Keratinocyte (primary cell): Measurements from ENCODE around the gene ADAMTSL5. TPM values are rescaled to one million over a fixed set of nuclear protein-coding genes. Genes with fewer than 3 reads are reported as not detected.

ENCODE experiments used
- DNase-seq: peaks from one replicate; pipeline ENCODE4 v3.0.0-alpha.2; 2011; ENCODE audit warnings: low read depth, missing footprints, low spot score
- FAIRE-seq: peaks from 2 replicates; lab custom pipeline; 2011; peaks lifted over from hg19 to GRCh38; lab: Jason Lieb, UNC
- H2AFZ ChIP-seq: 2 replicates; pipeline ENCODE4 v1.6.0; 2012; ENCODE audit warnings: low read length, control low read depth, inconsistent platforms; ENCODE audit not compliant: control insufficient read depth
- H3K27ac ChIP-seq: 2 replicates; pipeline ENCODE4 v1.5.1; 2011; ENCODE audit warnings: low read length; ENCODE audit not compliant: control insufficient read depth, insufficient read depth
- H3K27me3 ChIP-seq: 3 replicates; pipeline ENCODE4 v1.6.0; 2011; ENCODE audit warnings: low read length; ENCODE audit not compliant: control insufficient read depth, insufficient read depth; ENCODE audit errors: extremely low read depth
- H3K36me3 ChIP-seq, 2 experiments: 2 replicates in 1 of 2; 3 replicates in 1 of 2; pipeline ENCODE4 v1.5.1; 2011; ENCODE audit warnings: low read length in 2 of 2, mild to moderate bottlenecking in 1 of 2; ENCODE audit not compliant: control insufficient read depth in 2 of 2, insufficient read depth in 2 of 2; ENCODE audit errors: extremely low read depth in 1 of 2
- H3K4me1 ChIP-seq: 3 replicates; pipeline ENCODE4 v1.5.1; 2011; ENCODE audit warnings: low read length; ENCODE audit not compliant: control insufficient read depth, insufficient read depth; ENCODE audit errors: extremely low read depth
- H3K4me2 ChIP-seq: 3 replicates; pipeline ENCODE4 v1.6.0; 2011; ENCODE audit warnings: low read depth, low read length; ENCODE audit not compliant: control insufficient read depth, insufficient read depth; ENCODE audit errors: extremely low read depth
- H3K4me3 ChIP-seq, 3 experiments: fragments of 200-600 bp in 1 of 3; sonication (generic) in 1 of 3; 2 replicates in 2 of 3; 3 replicates in 1 of 3; pipeline ENCODE4 v1.5.1; 2011 to 2016; ENCODE audit warnings: low read length in 3 of 3, mild to moderate bottlenecking in 3 of 3, control low read depth in 2 of 3, inconsistent platforms in 1 of 3, low read depth in 1 of 3, mixed read lengths in 1 of 3, mixed run types in 1 of 3, moderate library complexity in 1 of 3; ENCODE audit not compliant: control insufficient read depth in 2 of 3, insufficient read depth in 2 of 3; ENCODE audit errors: extremely low read depth in 1 of 3
- H3K79me2 ChIP-seq: 2 replicates; pipeline ENCODE4 v1.6.0; 2012; ENCODE audit warnings: low read length; ENCODE audit not compliant: control insufficient read depth, insufficient read depth
- H3K9ac ChIP-seq: 3 replicates; pipeline ENCODE4 v1.6.0; 2011; ENCODE audit warnings: low read length; ENCODE audit not compliant: control insufficient read depth, insufficient read depth; ENCODE audit errors: extremely low read depth
- H3K9me1 ChIP-seq: 3 replicates; pipeline ENCODE4 v1.6.0; 2011; ENCODE audit warnings: low read length; ENCODE audit not compliant: control insufficient read depth, insufficient read depth; ENCODE audit errors: extremely low read depth
- H3K9me3 ChIP-seq: 2 replicates; pipeline ENCODE4 v1.5.1; 2012; ENCODE audit warnings: low read depth, low read length; ENCODE audit not compliant: control insufficient read depth
- H4K20me1 ChIP-seq: 3 replicates; pipeline ENCODE4 v1.6.0; 2011; ENCODE audit warnings: low read length; ENCODE audit not compliant: control insufficient read depth, insufficient read depth; ENCODE audit errors: extremely low read depth
- EZH2 ChIP-seq: IDR thresholded peaks from one replicate; pipeline ENCODE4 v1.6.1; 2012; ENCODE audit warnings: inconsistent platforms, mild to moderate bottlenecking, low read length, moderate library complexity
- dilution Hi-C: fragments of 300-500 bp; cut with MboI; formaldehyde crosslinking; loops from one replicate; pipeline ENCODE4 v1.7.0; 2020; ENCODE audit warnings: low sequenced_read_pairs; ENCODE audit not compliant: extremely low pct_ligation_motif_present
- polyA plus RNA-seq, 5 experiments: library from polyadenylated mRNA; depleted of rRNA in 3 of 5; stranded (reverse) in 3 of 5; stranded (forward) in 1 of 5; unstranded in 1 of 5; fragments of >200 nt; gene quantifications; 1 replicate in 1 of 5; 2 replicates in 3 of 5; 3 replicates in 1 of 5; pipeline versions ENCODE4 v1.2.1 to v1.2.3, GENCODE V29; 2011 to 2012; ENCODE audit warnings: missing spikeins in 2 of 5, low read depth in 1 of 5, low replicate concordance in 1 of 5
- TF ChIP-seq, protein P1 (sequence below), 3 experiments: IDR thresholded peaks in 1 of 3; conservative IDR thresholded peaks in 1 of 3; optimal IDR thresholded peaks in 1 of 3; 2 replicates in 2 of 3; 3 replicates in 1 of 3; pipeline versions ENCODE3 to v1.5.1; 2011; ENCODE audit warnings: low read length in 3 of 3, mild to moderate bottlenecking in 3 of 3, moderate library complexity in 2 of 3, control low read depth in 1 of 3, inconsistent platforms in 1 of 3; ENCODE audit not compliant: insufficient read depth in 2 of 3; ENCODE audit errors: extremely low read depth in 1 of 3

The ADAMTSL5 gene
- polyA plus RNA-seq, 1 donor (not counting 4 experiments of a cell fraction or from before 2014, with no cell fraction given): 4.2 TPM

DNA sequence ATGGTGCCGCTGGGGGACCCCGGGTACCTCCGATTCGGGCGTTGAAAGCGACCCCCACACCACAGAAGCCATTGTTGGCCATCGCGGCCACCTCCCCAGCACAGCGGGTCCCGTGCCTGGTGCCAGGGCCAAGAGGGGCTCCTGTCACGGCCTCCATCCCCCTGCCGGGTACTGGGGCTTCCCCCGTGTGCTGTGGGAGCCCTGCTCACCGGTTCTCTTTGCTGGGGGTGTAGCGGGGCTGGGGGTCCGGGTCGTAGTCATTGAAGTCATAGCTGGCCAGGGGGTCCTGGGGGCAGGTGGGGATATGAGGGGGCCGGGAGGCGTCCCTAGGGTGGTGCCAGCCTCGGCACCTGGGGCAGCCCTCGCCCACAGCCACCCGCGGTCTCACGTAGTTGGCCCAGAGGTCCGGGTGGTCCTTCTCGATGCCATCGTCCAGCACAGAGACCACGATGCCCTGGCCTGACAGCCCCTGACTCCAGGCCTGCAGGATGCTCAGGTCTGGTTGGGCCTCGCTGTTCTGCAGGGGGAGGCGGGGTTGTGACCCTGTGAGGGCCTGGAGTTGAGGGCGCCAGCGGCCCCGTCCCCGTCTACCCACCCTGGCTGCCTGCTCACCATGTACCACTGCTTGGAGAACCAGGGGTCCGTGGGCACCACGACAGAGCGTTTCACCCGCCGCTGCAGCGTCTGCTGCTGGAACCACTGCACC is 25.1 kb downstream of the ADAMTSL5 start:
- H3K9me3 ChIP-seq: no peaks in the 10 kb centered on the region
- DNase-seq: no peak
- TF ChIP-seq, protein P1, sequence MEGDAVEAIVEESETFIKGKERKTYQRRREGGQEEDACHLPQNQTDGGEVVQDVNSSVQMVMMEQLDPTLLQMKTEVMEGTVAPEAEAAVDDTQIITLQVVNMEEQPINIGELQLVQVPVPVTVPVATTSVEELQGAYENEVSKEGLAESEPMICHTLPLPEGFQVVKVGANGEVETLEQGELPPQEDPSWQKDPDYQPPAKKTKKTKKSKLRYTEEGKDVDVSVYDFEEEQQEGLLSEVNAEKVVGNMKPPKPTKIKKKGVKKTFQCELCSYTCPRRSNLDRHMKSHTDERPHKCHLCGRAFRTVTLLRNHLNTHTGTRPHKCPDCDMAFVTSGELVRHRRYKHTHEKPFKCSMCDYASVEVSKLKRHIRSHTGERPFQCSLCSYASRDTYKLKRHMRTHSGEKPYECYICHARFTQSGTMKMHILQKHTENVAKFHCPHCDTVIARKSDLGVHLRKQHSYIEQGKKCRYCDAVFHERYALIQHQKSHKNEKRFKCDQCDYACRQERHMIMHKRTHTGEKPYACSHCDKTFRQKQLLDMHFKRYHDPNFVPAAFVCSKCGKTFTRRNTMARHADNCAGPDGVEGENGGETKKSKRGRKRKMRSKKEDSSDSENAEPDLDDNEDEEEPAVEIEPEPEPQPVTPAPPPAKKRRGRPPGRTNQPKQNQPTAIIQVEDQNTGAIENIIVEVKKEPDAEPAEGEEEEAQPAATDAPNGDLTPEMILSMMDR (optimal IDR thresholded peaks at IDR 0.05 in 1 of 3, IDR thresholded peaks at IDR 0.05 in 1 of 3, conservative IDR thresholded peaks at IDR 0.05 in 1 of 3; ENCODE audit: extremely low read depth in 1 of 3, insufficient read depth in 2 of 3, low read length in 3 of 3): no peak
- TF ChIP-seq EZH2: no peak
- no peak overlapping the region for H3K27ac ChIP-seq
- no peak overlapping the region for H3K9ac ChIP-seq
- FAIRE-seq: no peak
- H3K79me2 ChIP-seq: no peaks in the 10 kb centered on the region
- H3K27me3 ChIP-seq: no peaks in the 10 kb centered on the region
- H2AFZ ChIP-seq: no peak overlapping the region
- no peak overlapping the region for H3K4me3 ChIP-seq
- H3K4me1 ChIP-seq: peaks cover 12% of the 10 kb centered on the region
- H3K4me2 ChIP-seq: no peak overlapping the region
- no peaks in the 10 kb centered on the region for H3K36me3 ChIP-seq
- no peaks in the 10 kb centered on the region for H4K20me1 ChIP-seq
- no peaks in the 10 kb centered on the region for H3K9me1 ChIP-seq
- dilution Hi-C loops: no loop called here

DNA sequence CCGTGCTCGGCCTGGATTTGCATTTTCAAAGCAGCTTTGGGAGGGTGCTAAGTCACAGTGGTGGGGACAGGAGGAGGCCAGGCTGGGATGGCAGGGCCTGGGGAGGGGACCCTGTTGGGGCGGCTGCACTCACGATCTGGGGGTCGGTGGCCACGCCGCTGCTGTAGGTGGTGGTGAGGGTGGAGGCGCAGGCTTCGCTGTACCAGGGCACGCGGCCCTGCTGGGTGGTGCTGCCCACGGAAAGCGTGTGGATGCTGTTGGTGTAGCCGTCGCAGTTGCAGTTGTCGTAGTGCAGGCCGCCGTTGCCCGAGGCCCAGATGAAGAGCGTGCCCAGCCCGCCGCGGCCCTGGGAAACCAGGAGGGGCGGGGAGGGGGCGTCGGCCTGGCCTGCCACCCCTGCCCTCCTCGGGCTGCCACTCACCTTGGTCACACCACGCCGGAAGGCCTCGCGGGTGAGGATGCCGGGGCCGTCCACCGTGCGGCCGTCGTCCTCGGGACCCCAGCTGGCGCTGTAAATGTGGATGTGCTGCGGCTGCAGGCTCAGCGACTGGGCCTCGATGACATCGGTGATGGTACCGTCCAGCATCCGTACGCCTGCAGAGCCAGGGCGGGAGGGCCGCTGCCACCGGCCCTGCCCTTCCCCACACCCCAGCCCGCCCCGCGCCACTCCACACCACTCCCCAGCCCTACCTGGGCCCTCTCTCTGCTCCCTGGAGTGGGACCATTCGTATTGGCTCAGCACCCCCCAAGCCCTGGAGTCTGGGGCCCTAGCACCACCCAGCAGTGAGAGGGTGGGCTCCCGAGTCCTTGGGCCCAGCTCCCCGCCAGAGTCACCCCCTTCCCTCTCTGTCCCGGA is 25.9 kb downstream of the ADAMTSL5 start:
- no peak overlapping the region for H3K4me3 ChIP-seq
- no peaks in the 10 kb centered on the region for H3K36me3 ChIP-seq
- no peak for DNase-seq
- no peak overlapping the region for H3K9ac ChIP-seq
- TF ChIP-seq, protein P1 (optimal IDR thresholded peaks at IDR 0.05 in 1 of 3, IDR thresholded peaks at IDR 0.05 in 1 of 3, conservative IDR thresholded peaks at IDR 0.05 in 1 of 3; ENCODE audit: extremely low read depth in 1 of 3, insufficient read depth in 2 of 3, low read length in 3 of 3): no peak
- TF ChIP-seq EZH2: no peak
- no peak overlapping the region for H3K4me2 ChIP-seq
- FAIRE-seq: no peak
- no peaks in the 10 kb centered on the region for H3K9me3 ChIP-seq
- H3K9me1 ChIP-seq: no peaks in the 10 kb centered on the region
- H3K4me1 ChIP-seq: peaks cover 7% of the 10 kb centered on the region
- H4K20me1 ChIP-seq: no peaks in the 10 kb centered on the region
- no peaks in the 10 kb centered on the region for H3K79me2 ChIP-seq
- no peaks in the 10 kb centered on the region for H3K27me3 ChIP-seq
- no peak overlapping the region for H2AFZ ChIP-seq
- dilution Hi-C loops: no loop called here
- H3K27ac ChIP-seq: no peak overlapping the region
